Adrenal gland (tissue), 12 donors: ENCODE measurements around the gene FOXJ1. TPM values are rescaled to one million over a fixed set of nuclear protein-coding genes. Genes with fewer than 3 reads are reported as not detected.

Experiments used
- DNase-seq, 7 donors: peaks; one replicate each; pipeline ENCODE4 v3.0.0-alpha.2; 2019 to 2020
- H3K27ac ChIP-seq, 5 donors: fragments of 200-600 bp; sonication (generic) in 4 of 5; 1 replicate in 3 of 5; 2 replicates in 2 of 5; pipeline versions ENCODE4 v1.5.1 to v1.8.0; 2016 to 2020; ENCODE audit warnings: mild to moderate bottlenecking in 1 of 5
- H3K27me3 ChIP-seq: fragments of 200-600 bp; 2 replicates; pipeline ENCODE4 v1.8.0; 2021
- H3K36me3 ChIP-seq, 2 donors: fragments of 200-600 bp; replicated peaks in 1 of 2; 1 replicate in 1 of 2; 2 replicates in 1 of 2; pipeline versions ENCODE4 v1.5.1 to v1.8.0; 2018 to 2022
- H3K4me1 ChIP-seq, 2 donors: fragments of 200-600 bp; replicated peaks in 1 of 2; 1 replicate in 1 of 2; 2 replicates in 1 of 2; pipeline versions ENCODE4 v1.5.1 to v1.8.0; 2018 to 2021
- H3K4me3 ChIP-seq, 4 donors: fragments of 200-600 bp; sonication (generic) in 3 of 4; one replicate each; pipeline ENCODE4 v1.5.1; 2016 to 2018
- H3K9me3 ChIP-seq, 3 donors: fragments of 200-600 bp; sonication (generic) in 1 of 3; replicated peaks in 1 of 3; 1 replicate in 2 of 3; 2 replicates in 1 of 3; pipeline versions ENCODE4 v1.5.1 to v1.8.0; 2016 to 2021
- POLR2A ChIP-seq, 2 donors: fragments of 450-650 bp; IDR thresholded peaks; one replicate each; pipeline ENCODE4 v1.6.1; 2017; ENCODE audit warnings: antibody characterized with exemption in 2 of 2, mild to moderate bottlenecking in 2 of 2, moderate library complexity in 1 of 2
- WGBS, 4 donors: extraction: QIAGEN DNeasy Blood & Tissue Kit in 2 of 4; methylation state at CpG; one replicate each; pipeline versions ENCODE4 v1.1.5 to v1.1.7; 2013 to 2017; 5-methylcytosine and 5-hydroxymethylcytosine counted together
- intact Hi-C, 2 donors: fragments of 100-400 bp; cut with DNase I; formaldehyde crosslinking; loops; one replicate each; pipeline versions ENCODE4 v1.14.1 to v1.15.0; 2022 to 2023
- polyA plus RNA-seq, 3 donors: library from polyadenylated mRNA; stranded (reverse); fragments of 200-250 nt in 2 of 3; fragments of 350-450 nt in 1 of 3; fragmentation: Illumina TruSeq in 1 of 3; extraction: RNeasy Lipid Tissue Mini Kit (QIAGEN cat#74804) in 1 of 3; gene quantifications; one replicate each; pipeline ENCODE4 v1.2.3, GENCODE V29; 2013 to 2014
- total RNA-seq, 9 donors: library from RNA; depleted of rRNA in 4 of 9; stranded (reverse); fragments of >200 nt in 4 of 9; fragments of 120-200 nt in 1 of 9; fragmentation: NEBNext Ultra II Directional in 1 of 9; extraction: Animal tissue kit (Norgen Biotek cat#: 25700) in 1 of 9; gene quantifications; one replicate each; pipeline versions ENCODE4 v1.1.0 to v1.2.4, GENCODE V29; 2013 to 2023
- TF ChIP-seq, protein P1 (sequence below), 6 experiments: fragments of 450-650 bp in 4 of 6; fragments of 200-600 bp in 2 of 6; sonication (generic) in 1 of 6; IDR thresholded peaks; 1 replicate in 5 of 6; 2 replicates in 1 of 6; pipeline versions ENCODE4 v1.5.1 to v1.8.0; 2016 to 2021; ENCODE audit warnings: antibody characterized with exemption in 6 of 6, mild to moderate bottlenecking in 2 of 6, moderate library complexity in 1 of 6
- donor health status: healthy with polysubstance abuse.
- donor health status: Bipolar disorder and iron deficiency.
- donor health status: DM: yes; HTN: yes; CAD: no.
- donor health status: DM: no; HTN: no; CAD: no.
- donor health status: DM: no; HTN: no; CAD: no.
- donor health status: DM: yes; HTN: yes; CAD: no.

FOXJ1 gene
- total and polyA plus RNA-seq, 12 donors, result 0.06 to 0.18 (median 0.07) TPM; not detected in 9

DNA sequence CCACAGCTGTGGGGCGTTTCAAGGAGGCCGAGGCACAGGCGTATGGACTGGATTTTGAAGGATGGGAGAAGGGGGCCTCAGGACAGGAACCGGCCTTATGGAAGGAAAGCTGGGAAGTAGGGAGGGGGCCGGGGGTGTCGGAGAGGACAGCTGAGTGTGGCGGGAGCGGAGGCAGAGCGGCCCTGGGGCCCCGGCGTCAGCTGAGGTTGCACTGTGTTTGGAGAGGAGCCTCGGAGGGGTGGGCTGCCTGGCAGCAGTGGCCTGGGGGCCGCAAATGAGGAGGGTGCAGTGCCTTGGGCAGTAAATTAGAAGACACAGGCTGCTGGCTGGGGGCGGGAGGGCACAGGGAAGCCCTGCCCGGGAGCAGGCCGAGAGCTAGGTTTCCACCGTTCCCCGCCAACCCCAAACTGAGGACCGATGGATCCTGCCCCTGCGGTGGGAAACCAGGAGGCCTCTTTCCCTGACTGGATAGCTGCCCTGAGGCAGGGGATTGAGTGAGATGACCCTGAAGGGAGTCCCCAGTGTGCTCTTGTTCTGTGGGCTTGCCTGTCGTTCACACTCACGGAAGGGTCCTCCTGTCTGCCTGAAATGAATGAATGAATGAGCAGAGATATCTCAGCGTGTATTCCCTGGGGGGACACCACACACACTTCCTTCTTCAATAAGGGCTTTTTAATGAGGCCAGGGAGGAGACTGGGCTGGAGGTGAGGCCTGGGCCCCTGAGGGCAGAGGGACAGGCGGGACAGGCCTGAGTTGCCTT, 18.4 kb downstream of the FOXJ1 start:
- WGBS, 4 donors, result 88 to 91% (median 89%) methylated on average over 15 to 24 of the region's 24 CpGs
- no peaks in the 10 kb centered on the region for H3K9me3 ChIP-seq
- TF ChIP-seq, protein P1, sequence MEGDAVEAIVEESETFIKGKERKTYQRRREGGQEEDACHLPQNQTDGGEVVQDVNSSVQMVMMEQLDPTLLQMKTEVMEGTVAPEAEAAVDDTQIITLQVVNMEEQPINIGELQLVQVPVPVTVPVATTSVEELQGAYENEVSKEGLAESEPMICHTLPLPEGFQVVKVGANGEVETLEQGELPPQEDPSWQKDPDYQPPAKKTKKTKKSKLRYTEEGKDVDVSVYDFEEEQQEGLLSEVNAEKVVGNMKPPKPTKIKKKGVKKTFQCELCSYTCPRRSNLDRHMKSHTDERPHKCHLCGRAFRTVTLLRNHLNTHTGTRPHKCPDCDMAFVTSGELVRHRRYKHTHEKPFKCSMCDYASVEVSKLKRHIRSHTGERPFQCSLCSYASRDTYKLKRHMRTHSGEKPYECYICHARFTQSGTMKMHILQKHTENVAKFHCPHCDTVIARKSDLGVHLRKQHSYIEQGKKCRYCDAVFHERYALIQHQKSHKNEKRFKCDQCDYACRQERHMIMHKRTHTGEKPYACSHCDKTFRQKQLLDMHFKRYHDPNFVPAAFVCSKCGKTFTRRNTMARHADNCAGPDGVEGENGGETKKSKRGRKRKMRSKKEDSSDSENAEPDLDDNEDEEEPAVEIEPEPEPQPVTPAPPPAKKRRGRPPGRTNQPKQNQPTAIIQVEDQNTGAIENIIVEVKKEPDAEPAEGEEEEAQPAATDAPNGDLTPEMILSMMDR (IDR thresholded peaks at IDR 0.05), result no peak
- no peak for TF ChIP-seq POLR2A (IDR thresholded peaks at IDR 0.05)
- intact Hi-C loops, result loop anchor here in 1 of 2 donors (2.0 to 5.0 kb wide), 3 partner anchors 60 to 175 kb away; no protein-coding TSS in a partner anchor
- H3K4me3 ChIP-seq, result no peak overlapping the region
- DNase-seq, result no peak
- peaks cover 0 to 4% of the 10 kb centered on the region in 2 donors for H3K4me1 ChIP-seq
- no peaks in the 10 kb centered on the region for H3K36me3 ChIP-seq
- no peak overlapping the region for H3K27ac ChIP-seq
- H3K27me3 ChIP-seq, result no peaks in the 10 kb centered on the region

DNA sequence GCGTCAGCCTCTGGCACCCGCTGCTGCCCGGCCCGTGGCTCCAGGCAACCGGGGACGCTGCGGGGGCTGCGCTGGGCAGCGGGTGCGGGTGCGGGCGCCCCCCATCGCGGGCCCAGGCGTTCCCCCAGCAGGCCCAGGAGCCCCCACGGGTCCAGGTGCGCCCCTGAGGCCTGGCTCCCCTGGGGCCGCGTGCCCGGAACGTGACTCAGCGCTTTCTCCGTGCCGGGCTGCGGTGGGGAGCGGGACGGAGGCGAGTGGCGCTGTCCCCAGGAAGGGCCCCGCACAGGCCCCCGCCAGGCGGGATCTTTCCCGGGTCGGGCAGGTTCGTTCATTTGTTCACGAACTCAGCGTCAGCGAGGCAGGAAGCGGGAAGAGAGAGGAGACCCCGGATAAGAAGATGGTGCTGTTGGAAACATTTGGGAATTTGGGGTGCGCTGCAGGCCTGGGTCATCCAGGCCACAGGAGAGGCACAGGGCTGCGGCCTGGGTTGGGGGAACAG, 19.1 kb downstream of the FOXJ1 start:
- DNase-seq, result no peak
- no peaks in the 10 kb centered on the region for H3K36me3 ChIP-seq
- intact Hi-C loops, result loop anchor here (2.0 to 5.0 kb wide), 3 partner anchors 60 to 175 kb away; no protein-coding TSS in a partner anchor
- no peaks in the 10 kb centered on the region for H3K9me3 ChIP-seq
- H3K27ac ChIP-seq, result peak overlapping the region in 1 of 5 donors; percentile 12
- no peaks in the 10 kb centered on the region for H3K27me3 ChIP-seq
- peaks cover 0 to 4% of the 10 kb centered on the region in 2 donors for H3K4me1 ChIP-seq
- 45 to 81% (median 53%) methylated on average over 6 to 42 of the region's 42 CpGs for WGBS, 4 donors
- peak overlapping the region in 1 of 4 donors; percentile 41 for H3K4me3 ChIP-seq
- TF ChIP-seq, protein P1 (IDR thresholded peaks at IDR 0.05), result no peak
- no peak for TF ChIP-seq POLR2A (IDR thresholded peaks at IDR 0.05)

DNA sequence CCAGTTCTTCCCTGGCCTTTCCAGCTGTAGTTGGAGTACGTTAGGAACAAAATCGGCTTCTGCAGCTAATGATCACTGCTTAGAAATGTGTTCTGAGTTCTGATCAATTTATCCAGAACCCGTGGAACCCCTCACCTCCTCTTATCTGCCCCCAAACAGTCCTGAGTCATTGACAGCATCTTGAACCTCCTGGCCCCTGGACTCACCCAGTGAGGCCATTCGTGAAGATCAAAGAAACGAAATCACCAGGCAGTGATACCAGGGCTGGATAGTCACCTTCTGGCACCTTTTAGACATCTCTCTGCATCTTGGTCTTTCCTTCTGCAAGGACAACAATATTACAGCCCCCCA, 20.4 kb downstream of the FOXJ1 start:
- 68 to 86% (median 84%) methylated on average over 5 of the region's 5 CpGs for WGBS, 4 donors
- H3K4me1 ChIP-seq, result peaks cover 0 to 4% of the 10 kb centered on the region in 2 donors
- H3K9me3 ChIP-seq, result no peaks in the 10 kb centered on the region
- intact Hi-C loops, result loop anchor here (2.0 to 5.0 kb wide), 3 partner anchors 62 to 177 kb away; no protein-coding TSS in a partner anchor
- no peaks in the 10 kb centered on the region for H3K27me3 ChIP-seq
- no peak for DNase-seq
- no peak for TF ChIP-seq POLR2A (IDR thresholded peaks at IDR 0.05)
- TF ChIP-seq, protein P1 (IDR thresholded peaks at IDR 0.05), result no peak
- no peak overlapping the region for H3K4me3 ChIP-seq
- H3K36me3 ChIP-seq, result no peaks in the 10 kb centered on the region
- H3K27ac ChIP-seq, result no peak overlapping the region

DNA sequence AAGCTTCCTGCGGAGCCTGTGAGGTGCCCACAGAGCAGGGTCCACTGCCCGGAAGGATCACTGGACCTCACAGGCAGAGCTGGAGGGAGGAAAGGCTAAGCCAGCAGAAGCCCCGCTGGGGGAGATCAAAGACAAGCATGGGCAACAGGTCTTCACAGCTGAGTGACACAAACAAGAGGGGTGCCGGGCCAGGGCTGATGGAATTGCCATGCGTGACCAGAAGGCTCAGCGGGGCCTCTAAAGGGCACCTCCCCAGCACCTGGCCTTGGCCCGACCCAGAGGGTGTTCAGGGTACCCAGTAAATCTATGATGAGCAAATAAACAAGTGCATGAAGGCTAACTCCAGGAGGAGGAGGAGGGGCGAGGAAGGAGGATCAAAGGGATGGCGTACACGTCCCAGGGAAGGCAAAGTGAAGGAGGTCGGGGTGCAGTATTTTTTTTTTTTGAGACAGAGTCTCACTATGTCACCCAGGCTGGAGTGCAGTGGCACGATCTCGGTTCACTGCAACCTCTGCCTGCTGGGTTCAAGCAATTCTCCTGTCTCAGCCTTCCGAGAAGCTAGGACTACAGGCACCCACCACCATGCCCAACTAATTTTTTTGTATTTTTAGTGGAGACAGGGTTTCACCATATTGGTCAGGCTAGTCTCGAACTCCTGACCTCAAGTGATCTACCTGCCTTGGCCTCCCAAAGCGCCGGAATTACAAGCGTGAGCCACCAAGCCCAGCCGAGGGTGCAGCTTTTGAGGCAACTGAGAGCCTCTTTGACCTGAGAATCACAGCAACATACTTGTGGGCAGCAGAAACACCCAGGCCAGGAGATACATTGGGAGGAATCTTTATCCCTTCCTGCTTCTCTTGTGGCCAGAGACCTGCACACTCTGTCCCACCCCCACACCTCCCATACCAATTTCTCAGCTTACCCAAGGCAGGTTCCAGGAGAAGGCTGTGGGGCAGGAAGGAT, 21.4 kb downstream of the FOXJ1 start:
- H3K27ac ChIP-seq, result no peak overlapping the region
- 74 to 79% (median 76%) methylated on average over 17 to 19 of the region's 19 CpGs for WGBS, 4 donors
- TF ChIP-seq, protein P1 (IDR thresholded peaks at IDR 0.05), result no peak
- TF ChIP-seq POLR2A (IDR thresholded peaks at IDR 0.05), result no peak
- H3K36me3 ChIP-seq, result no peaks in the 10 kb centered on the region
- H3K27me3 ChIP-seq, result no peaks in the 10 kb centered on the region
- intact Hi-C loops, result loop anchor here (2.0 to 5.0 kb wide), 3 partner anchors 63 to 178 kb away; no protein-coding TSS in a partner anchor
- H3K4me1 ChIP-seq, result peaks cover 0 to 4% of the 10 kb centered on the region in 2 donors
- H3K4me3 ChIP-seq, result no peak overlapping the region
- H3K9me3 ChIP-seq, result no peaks in the 10 kb centered on the region
- DNase-seq, result no peak
